HS-27A (cell line): ENCODE results near the gene ADAP1.
"Not testable (repeated sequence)": the region's sequence is repeated elsewhere in the genome, so short reads cannot be mapped to it uniquely, and the experiment has no call there.

Experiments used
- DNase-seq: peaks from one replicate; pipeline ENCODE4 v3.0.0-alpha.2; 2012; ENCODE audit warnings: low read depth, missing footprints

ADAP1 gene

GRCh38 chr7:908591-909357 is 45.7 kb downstream of the ADAP1 start:
- not testable (repeated sequence) for DNase-seq

DNA sequence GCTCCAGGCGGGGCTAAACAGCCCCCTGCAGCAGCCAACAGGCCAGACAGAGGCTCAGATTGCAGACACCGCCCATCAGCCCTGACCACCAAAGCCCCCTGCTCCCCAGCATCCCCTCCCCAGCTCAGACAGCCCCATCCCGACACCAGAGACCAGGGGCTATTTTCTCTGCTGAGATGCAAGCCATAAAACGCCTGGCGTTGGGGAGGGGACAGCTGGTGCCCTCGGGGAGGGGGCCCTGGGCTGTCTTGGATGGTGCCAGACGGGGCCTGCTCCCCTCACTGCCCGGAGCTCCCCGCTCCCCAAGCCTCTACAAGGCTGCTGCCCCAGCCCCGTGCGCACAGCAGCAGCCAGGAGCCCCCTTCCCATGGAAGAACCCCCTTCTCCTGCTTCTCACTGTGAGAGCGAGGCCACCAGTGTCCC is 46.3 kb downstream of the ADAP1 start:
- DNase-seq = no peak

DNA sequence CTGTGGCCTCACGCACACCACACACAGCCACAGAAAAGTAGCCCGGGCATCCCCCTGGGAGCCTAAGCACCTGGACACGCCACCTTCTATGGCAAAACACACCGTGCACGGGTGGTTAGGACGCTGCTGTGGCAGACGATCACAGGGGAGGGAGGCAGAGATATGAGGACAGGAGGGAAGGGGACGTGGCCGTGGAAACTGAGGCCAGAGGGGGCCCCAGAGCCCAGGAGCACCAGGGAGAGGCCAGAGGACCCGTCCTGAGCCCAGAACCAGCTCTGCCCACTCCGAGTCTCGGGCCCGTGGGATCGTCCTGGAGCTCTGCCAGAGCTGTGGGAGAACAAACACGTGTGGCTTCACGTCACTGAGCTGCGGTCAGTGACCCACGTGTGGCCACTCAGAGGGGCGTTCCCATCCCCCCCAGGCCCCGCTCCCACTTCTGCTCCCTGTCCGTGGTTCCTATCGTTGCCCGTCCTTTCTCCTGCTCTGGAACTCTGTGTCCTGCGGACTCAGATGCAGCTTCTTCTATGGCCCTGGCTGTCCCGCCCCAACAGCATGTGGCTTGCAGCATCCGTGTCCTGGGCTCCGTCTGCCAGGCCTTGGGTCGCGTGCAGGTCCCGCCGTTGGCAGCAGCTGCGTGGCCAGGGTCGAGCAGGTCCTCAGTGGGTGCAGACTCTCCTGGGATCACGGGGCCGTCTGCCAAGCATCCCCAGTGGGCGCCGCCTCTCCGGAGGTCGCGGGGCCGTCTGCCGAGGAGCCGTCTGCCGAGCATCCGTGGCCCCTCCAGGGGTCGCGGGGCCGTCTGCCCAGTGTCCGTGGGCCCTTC is 47.1 kb downstream of the ADAP1 start:
- no peak for DNase-seq

- DNase-seq = no peak
These were observed 47.7 kb downstream of the ADAP1 start for GRCh38 chr7:906776-907157.

- no peak for DNase-seq
These were observed 49.6 kb downstream of the ADAP1 start for GRCh38 chr7:904847-905246.

DNA sequence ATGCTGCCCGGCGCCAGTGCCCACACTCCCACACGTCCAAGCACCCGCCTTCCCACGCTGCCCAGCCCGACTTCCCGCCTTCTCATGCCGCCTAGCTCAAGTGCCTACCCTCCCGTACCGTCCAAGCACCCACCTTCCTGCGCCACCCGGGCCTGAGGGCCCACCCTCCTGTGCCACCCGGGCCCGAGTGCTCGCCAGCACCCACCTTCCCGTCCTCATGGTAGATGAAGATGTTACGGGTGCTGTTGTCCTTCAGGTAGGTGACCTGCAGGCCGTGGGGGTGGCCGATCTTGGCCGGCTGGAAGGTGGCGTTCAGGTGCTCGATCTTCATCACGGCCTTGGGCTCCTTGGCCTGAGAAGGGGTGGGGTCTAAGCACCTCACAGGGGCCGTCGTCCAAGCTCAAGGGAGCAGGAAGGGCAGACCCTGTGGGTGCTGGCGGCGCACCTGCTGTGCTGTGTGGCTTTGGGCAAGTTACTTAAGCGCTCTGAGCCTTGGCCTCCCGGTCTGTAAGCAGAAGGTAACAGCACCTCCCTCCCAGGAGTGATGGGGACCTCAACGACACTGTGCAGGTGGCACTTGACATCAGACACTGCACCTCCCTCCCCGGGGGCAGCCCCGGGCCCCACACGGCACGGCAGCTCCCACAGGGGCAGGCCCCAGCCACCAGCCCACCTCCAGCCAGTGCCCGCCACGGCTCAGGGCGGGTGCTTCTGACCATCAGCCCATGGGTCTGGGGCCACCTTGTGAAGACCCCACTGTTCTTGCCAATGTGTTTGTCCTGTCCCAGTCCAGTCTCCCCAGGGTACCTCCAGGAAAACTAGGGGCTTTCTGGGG is 50.3 kb downstream of the ADAP1 start:
- DNase-seq = no peak

DNA sequence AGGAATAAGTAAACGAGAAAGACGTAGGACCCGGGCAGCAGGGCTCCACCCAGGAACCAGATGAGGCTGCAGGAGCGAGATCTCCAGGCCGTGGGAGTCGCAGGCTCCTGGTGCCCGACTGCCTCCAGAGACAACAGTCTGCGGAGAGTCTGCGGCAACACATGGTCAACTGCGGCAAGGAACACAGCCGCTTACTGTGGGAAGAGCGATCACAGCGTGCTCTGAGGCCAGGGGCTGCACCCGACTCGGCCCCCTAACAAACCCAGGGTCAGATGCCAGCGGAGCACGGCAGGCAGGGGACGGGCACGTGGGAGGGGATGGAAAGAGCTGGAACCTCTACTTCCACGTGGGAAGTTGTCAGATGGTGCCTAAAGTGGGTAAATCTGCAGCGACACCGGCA is 51.5 kb downstream of the ADAP1 start:
- DNase-seq = no peak

DNA sequence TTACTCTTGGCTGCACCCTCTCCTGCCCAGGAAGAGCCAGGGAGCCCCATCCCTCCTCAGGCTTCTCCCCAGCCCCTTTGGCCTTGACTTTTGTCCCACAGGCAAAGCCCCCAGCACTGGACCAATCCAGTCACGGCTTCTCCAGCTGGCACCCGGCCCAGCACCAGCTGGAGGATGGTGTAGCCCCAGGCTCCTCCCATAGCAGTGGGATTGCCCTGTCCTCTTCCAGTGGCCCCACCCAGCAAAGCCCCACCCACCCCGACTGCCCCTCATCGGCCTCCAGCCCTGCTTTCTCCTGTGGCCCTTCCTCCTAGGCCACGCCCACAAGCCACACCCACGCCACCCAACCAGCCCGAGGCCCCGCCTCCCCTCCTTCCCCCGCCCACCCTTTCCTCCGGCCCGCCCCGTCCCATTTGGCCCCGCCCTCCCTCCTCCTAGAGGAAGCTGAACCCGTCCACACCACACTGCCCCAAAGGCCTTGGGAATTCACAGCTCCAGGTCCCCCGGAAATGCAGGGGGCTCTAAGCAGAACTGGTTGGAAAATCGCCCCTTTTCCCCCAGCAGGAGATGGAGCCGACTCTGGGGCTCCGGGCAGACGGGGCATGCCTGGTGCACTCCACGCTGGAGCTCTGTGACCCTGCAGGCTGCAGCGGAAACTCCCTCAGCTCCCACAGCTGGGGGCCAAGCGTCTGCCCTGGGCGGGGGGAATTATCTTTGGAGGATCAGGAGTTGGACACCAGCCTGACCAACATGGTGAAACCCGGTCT is 52.9 kb downstream of the ADAP1 start:
- peak; percentile 8 for DNase-seq

GRCh38 chr7:901041-901387 is 53.5 kb downstream of the ADAP1 start:
- DNase-seq = no peak

DNA sequence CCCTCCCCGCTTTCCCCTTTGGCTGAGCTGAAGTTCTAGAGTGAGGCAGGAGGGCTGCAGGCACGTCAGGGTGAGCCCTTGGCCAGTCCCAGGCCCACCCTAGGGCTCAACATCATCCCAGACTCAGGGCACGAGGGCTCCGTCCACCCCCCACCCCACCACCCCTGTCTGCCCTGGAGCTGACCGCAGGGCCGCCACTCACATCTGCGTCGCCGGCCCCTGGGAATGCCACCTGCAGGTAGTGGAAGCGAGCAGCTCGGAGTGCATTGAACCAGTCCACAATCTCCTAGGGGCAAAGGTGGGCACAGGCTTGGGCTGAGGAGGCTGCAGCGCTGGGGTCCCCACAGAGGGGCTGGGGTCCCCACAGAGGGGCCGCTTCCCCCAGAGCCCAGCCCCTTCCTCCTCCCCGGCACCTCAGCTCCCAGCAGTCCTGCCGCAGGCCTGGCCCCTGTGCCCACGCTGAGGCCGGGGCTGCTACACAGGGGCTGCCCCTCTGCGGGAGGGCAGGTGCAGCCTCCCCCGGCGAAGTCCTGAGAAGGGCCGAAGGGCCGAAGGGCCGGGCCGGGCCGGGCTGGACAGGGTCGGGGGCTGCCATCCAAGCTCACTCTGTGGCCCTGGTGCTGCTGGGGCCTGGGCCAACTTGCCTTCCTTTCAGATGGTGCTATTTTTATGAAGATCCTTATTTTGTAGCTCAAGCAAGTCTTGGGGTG is 54.0 kb downstream of the ADAP1 start:
- DNase-seq = no peak

GRCh38 chr7:899806-900205 is 54.7 kb downstream of the ADAP1 start:
- no peak for DNase-seq

DNA sequence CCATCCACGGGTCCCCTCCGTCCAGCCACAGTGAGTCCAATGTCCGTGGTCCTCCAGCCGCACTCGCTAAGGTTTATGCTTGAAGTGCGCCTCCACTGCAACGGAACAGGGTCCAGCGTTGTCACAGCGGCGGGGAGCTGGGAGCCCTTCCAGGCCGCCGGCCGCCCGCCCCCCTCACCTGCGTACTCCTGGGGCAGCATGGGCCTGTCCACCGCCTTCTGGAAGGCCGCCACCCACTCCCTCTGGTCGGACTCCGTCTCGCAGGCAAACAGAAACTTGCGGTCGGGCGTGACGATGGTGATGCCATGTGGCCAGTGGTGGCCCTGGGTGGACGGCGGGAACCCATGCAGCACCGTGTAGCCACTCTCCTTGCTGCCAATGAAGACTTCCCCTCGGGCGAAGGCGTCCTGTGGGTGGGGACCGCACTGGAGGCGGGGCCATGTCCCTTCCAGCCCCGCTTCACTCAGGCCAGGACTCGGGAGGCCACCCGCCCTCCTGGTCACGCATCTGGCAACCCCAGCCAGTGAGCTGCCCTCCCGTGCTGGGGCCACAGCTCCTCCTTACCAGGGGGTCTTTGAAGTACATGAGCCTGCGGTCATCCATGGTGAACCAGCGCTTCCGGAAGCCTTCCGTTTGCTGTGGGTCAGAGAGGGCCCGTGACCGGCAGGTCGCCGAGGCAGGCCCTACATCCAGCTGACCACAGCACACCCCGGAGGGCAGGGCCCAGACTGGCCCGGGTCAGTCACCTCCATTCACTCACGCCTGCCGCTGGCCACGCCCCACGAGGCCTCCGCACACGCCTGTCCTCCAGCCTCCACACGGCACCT is 55.4 kb downstream of the ADAP1 start:
- no peak for DNase-seq

DNA sequence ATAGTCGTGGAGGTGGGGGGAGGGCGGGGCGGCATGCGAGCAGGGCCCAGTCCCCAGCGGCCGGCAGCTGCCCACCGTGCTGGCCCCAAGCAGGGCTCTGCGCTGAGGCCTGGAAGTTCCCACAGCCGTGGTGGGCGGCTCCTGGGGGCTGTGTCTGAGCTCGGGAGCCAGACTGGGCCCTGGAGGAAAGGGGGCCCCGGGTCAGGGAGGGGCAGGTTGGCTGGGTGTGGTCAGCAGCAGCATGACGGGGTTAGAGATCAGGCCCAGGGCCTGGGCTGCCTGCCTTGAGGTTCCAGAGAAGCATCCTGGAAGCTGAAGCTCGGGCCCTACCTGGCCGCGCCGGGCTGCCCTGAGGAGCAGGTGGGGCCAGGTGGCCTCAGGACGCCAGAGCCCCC is 56.0 kb downstream of the ADAP1 start:
- no peak for DNase-seq

GRCh38 chr7:897771-898376 is 56.6 kb downstream of the ADAP1 start:
- DNase-seq = no peak

DNA sequence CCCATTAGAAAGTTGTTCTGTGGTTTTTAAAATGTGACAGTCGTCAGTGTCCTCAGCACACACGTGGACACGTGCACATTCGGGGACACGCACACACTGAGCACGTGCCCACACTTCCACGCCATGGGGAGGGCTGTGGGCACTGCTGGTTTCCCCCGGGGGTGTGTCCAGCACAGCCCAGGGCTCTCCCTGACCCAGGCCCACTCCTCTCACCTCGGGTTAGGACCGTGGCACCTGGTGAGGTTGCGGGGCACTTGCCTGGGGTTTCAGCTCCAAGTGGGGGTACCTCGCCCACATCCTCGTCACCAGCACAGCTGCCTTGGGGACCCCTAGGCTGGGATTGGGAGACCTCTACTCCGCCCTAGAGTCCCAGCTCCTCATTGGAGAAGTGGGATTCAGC is 57.4 kb downstream of the ADAP1 start:
- DNase-seq = no peak

DNA sequence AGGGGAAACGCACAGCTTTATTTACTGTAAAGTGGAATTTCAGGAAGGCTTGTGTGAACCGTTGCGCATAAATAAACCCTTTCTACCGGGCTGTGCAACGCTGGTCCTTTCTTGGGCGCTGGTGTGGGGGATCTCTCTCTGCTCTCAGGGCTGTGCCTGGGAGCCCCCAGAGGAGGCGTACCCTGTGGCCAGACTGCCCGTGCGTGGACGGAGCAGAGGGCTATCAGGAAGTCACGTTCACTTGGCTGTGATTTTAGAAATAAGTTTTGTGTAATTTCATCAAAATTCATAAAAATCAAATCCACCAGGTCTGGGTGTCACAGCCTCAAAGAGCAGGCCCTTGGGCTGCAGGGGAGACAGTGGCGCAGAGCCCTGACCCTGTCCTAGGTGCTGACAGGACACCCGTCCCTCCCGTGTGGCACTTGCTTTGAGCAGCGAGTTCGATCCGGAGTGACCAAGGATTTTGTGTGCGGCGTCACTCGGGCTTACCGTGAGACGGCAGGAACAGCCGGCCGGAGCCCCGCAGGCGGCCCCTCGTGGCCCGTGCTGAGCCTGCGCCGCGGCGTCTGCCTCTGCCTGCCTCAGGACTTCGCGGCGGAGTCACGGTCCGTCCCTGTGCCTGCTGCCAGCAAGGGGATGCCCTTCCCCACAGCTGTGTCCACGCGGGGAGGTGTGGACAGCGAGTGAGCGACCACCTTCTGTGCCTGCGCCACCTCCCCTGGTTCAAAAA is 58.0 kb downstream of the ADAP1 start:
- no peak for DNase-seq

DNA sequence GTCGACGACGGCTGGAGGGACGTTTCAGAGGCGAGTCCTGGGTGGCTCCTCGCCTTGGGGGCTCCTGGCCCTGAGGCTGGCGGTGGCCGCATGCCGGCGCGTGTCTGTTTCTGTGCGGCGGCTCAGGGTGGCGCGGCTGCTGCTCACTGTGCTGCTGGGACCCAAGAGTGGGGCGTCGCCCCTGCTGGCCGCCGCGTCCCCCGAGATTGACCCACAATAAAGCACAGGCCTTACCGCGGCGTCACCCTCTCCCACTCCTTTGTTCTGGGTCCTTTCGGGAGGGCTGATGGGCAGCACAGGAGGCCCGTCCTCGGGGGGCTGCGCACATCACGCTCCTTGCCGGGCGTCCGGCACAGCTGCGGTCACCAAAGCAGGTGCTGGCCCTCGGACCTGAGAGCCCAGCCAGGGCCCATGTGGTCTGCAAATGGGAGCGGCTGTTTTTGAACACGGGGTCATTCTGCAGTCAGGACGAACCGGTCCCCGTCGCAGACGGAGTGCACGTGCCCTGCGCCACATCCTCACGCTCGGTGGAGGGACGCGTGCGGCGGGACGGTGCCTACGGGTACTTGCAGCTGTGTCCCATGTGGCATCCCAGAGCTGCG is 58.9 kb downstream of the ADAP1 start:
- no peak for DNase-seq

DNA sequence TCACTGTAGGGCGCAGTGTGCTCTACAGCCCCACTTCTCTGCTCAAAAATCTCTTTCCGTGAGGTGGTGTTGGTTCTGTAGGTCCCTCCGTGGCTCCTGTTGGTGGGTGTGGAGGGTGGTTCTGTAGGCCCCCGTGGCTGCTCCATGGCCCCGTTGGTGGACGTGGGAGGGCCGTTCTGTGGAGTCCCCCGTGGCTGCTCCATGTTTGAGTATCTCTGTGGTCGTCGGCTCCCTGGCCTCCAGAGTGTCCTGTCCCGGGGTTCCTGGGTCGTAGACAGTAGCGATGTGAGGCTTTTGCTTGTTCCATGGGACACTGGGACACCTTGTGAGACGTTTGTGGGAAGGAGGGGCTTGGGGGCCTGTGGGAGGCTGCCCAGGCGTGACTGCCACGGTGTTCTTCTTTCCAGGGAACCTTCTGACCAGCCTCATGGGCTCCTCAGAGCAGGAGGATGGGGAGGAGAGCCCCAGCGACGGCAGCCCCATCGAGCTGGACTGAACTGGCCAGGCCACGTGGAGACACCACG is 59.5 kb downstream of the ADAP1 start:
- no peak for DNase-seq
